ENCODE data around the gene PRM1. TPM values are rescaled to one million over a fixed set of nuclear protein-coding genes. Genes with fewer than 3 reads are reported as not detected.

PRM1 gene
- total RNA-seq, 1 donor from 2014 or later = not detected

DNA sequence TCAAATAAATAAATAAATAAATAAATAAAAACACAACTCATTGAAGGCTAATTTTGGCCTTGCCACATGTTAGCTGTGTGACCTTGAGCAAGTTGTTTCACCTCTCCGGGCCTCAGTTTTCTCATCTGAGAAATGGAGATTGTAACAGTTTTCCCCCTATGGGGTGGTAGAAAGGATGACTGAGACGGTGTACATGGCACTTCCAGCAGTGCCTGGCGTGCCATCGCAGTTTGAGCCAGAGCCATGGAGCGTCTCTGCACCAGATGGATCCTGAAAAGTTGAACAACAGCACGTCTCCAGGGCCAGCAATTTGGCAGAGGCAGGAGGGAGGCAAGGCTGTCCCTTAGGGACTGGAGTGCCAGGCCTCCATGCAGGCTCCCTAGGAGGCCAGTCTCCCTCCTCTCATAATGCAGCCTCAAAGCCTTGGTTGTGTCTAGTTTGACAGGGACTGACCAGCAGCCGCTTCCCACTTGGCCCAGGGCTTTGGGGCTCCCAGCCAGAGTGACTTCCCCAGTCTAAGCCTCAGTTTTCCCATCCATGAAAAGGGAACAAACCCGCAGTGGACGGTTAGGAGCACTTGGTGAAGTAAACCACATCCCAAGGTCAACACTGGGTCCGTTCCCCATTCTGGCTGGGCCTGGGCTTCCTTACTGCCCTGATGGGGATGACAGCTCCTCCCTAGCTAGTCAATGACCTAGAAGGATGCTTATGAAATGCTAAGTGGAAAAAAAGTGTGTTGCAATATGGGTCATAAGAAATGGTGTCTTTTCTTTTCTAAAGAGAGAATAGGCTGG lies 44.5 kb downstream of the PRM1 start:
- H3K27me3 Mint-ChIP-seq (ENCODE audit: unreplicated experiment) = peaks cover 3% of the 10 kb centered on the region
- no peaks in the 10 kb centered on the region for H3K36me3 Mint-ChIP-seq (ENCODE audit: low read depth, unreplicated experiment)
- TF ChIP-seq, protein P1, sequence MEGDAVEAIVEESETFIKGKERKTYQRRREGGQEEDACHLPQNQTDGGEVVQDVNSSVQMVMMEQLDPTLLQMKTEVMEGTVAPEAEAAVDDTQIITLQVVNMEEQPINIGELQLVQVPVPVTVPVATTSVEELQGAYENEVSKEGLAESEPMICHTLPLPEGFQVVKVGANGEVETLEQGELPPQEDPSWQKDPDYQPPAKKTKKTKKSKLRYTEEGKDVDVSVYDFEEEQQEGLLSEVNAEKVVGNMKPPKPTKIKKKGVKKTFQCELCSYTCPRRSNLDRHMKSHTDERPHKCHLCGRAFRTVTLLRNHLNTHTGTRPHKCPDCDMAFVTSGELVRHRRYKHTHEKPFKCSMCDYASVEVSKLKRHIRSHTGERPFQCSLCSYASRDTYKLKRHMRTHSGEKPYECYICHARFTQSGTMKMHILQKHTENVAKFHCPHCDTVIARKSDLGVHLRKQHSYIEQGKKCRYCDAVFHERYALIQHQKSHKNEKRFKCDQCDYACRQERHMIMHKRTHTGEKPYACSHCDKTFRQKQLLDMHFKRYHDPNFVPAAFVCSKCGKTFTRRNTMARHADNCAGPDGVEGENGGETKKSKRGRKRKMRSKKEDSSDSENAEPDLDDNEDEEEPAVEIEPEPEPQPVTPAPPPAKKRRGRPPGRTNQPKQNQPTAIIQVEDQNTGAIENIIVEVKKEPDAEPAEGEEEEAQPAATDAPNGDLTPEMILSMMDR (IDR thresholded peaks at IDR 0.05; ENCODE audit: unreplicated experiment) = no peak

DNA sequence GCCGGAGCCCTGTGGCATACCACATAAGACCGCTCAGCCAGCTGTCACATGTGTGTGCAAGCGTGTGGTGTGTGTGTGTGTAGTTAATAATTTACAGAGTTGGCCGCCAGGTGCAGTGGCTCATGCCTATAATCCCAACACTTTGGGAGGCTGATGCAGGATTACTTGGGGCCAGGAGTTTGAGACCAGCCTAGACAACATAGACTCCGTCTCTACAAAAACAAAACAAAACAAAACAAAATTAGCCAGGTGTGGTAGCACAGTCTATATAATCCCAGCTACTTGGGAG lies 45.5 kb downstream of the PRM1 start:
- TF ChIP-seq, protein P1 (IDR thresholded peaks at IDR 0.05; ENCODE audit: unreplicated experiment) = no peak
- no peak overlapping the region for H3K27ac Mint-ChIP-seq (ENCODE audit: unreplicated experiment)
- peaks cover 3% of the 10 kb centered on the region for H3K27me3 Mint-ChIP-seq (ENCODE audit: unreplicated experiment)
- H3K4me1 Mint-ChIP-seq (ENCODE audit: unreplicated experiment) = no peaks in the 10 kb centered on the region
- no peak overlapping the region for H3K4me3 Mint-ChIP-seq (ENCODE audit: unreplicated experiment)
- H3K36me3 Mint-ChIP-seq (ENCODE audit: low read depth, unreplicated experiment) = no peaks in the 10 kb centered on the region
- H3K9me3 Mint-ChIP-seq (ENCODE audit: unreplicated experiment) = no peaks in the 10 kb centered on the region
- no peak for DNase-seq (ENCODE audit: low spot score)

More for the DNA sequence above, 44.5 kb downstream of the PRM1 start:
- no peaks in the 10 kb centered on the region for H3K9me3 Mint-ChIP-seq (ENCODE audit: unreplicated experiment)
- H3K4me3 Mint-ChIP-seq (ENCODE audit: unreplicated experiment) = no peak overlapping the region
- H3K4me1 Mint-ChIP-seq (ENCODE audit: unreplicated experiment) = no peaks in the 10 kb centered on the region
- H3K27ac Mint-ChIP-seq (ENCODE audit: unreplicated experiment) = no peak overlapping the region
- DNase-seq (ENCODE audit: low spot score) = no peak

DNA sequence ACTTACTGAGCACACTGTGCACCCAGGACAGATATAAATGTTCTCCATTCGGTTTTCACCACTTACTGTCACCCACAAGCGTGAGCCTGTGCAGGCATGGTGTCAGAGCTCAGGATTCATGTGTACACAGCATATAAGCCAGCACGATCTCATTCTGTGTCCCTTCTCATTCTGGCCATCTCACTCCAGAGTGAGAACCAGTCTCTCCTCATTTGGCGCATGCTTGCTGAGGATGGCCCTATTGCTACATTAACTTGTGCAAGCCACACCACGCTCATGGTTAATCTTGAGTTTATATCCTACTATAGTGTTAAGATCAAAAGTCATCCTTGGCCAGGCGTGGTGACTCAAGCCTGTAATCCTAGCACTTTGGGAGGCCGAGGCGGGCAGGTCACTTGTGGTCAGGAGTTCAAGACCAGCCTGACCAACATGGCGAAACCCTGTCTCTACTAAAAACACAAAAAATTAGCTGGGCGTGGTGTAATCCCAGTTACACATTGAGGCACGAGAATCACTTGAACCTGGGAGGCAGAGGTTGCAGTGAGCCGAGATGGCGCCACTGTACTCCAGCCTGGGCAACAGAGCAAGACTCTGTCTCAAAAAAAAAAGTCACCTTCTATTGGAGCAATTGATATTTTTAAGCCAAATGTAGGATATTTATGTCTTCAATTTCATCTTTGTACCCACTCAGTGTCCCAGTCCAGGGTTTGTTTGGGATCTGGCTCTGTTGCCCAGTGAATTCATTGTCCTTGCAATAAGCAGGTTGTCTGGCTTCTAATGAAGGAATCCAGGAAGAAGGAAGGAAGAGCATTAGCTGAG lies 46.0 kb downstream of the PRM1 start:
- no peak overlapping the region for H3K27ac Mint-ChIP-seq (ENCODE audit: unreplicated experiment)
- peaks cover 3% of the 10 kb centered on the region for H3K27me3 Mint-ChIP-seq (ENCODE audit: unreplicated experiment)
- no peaks in the 10 kb centered on the region for H3K4me1 Mint-ChIP-seq (ENCODE audit: unreplicated experiment)
- TF ChIP-seq, protein P1 (IDR thresholded peaks at IDR 0.05; ENCODE audit: unreplicated experiment) = no peak
- no peak for DNase-seq (ENCODE audit: low spot score)
- no peak overlapping the region for H3K4me3 Mint-ChIP-seq (ENCODE audit: unreplicated experiment)
- H3K9me3 Mint-ChIP-seq (ENCODE audit: unreplicated experiment) = no peaks in the 10 kb centered on the region
- H3K36me3 Mint-ChIP-seq (ENCODE audit: low read depth, unreplicated experiment) = no peaks in the 10 kb centered on the region

DNA sequence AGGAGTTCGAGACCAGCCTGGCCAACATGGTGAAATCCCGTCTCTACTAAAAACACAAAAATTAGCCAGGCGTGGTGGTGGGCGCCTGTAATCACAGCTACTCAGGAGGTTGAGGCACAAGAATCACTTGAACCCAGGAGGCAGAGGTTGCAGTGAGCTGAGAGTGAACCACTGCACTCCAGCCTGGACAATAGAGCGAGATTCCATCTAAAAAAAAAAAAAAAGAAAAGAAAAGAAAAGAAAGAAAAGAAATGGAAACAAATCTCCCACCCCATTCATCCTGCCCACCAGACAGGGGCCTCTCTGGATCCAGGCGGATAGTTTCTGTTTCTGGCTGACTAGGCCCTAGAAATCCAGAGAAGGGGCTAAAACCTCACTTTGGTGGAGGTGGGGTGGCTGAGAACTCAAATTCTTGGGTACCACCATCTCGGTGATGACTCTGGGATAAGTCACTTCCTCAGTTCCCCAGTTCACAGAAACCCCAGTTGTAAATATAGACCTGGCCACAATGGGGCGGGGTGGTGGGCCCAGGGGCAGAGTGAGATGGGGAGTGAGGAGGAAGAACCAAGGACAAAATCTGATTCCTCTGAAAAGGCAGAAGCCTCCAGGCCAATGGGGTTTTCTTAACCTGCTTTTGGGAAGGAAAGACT lies 47.3 kb downstream of the PRM1 start:
- Mint-ChIP-seq H3K4me3 (ENCODE audit: unreplicated experiment) (no peak overlapping the region), H3K27me3 (ENCODE audit: unreplicated experiment) (peaks cover 7% of the 10 kb centered on the region), H3K36me3 (ENCODE audit: low read depth, unreplicated experiment) (no peaks in the 10 kb centered on the region), H3K4me1 (ENCODE audit: unreplicated experiment) (no peaks in the 10 kb centered on the region), H3K9me3 (ENCODE audit: unreplicated experiment) (no peaks in the 10 kb centered on the region), H3K27ac (ENCODE audit: unreplicated experiment) (no peak overlapping the region)
- TF ChIP-seq, protein P1 (IDR thresholded peaks at IDR 0.05; ENCODE audit: unreplicated experiment) = no peak
- DNase-seq (ENCODE audit: low spot score) = no peak
